ENCODE results near the gene GPER1. TPM values are rescaled to one million over a fixed set of nuclear protein-coding genes. Genes with fewer than 3 reads are reported as not detected.

The GPER1 gene
- total RNA-seq, 1 experiment from 2014 or later: 2.9 TPM

DNA sequence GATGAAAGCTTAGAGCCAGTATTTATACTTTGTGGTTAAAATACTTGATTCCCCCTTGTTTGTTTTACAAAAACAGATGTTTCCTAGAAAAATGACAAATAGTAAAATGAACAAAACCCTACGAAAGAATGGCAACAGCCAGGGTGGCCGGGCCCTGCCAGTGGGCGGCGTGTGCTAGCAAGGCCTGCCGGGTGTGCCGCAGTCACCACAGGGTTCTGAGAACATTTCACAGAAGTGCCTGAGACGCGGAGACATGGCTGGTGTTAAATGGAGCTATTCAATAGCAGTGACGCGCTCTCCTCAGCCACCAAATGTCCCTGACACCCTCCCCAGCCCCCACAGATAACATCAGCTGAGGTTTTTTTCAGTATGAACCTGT lies 29.1 kb upstream of the GPER1 start:
- ATAC-seq (no peak), DNase-seq (ENCODE audit: low read depth, low spot score) (no peak)
- ChIA-PET POLR2A (interaction anchor here (0.5 kb wide), 1 partner anchor 1101 kb away, joined by 12 read pairs; no protein-coding TSS in a partner anchor), CTCF (interaction anchor here (0.5 to 1.1 kb wide), 2 partner anchors 15 to 112 kb away, joined by 3 to 4 read pairs; partner anchors contain the start of gene GPR146)
- H3K9me3 ChIP-seq (ENCODE audit: control insufficient read depth, insufficient read depth, low read depth, low read length): no peaks in the 10 kb centered on the region
- intact Hi-C loops (cut with micrococcal nuclease; ENCODE audit: unreplicated experiment): no loop called here
- H3K27me3 ChIP-seq (ENCODE audit: control insufficient read depth, insufficient read depth, low read length): no peaks in the 10 kb centered on the region
- no peak overlapping the region for H3K4me3 ChIP-seq (ENCODE audit: low read depth in 2 of 2, low read length in 2 of 2)
- no peaks in the 10 kb centered on the region for H3K36me3 ChIP-seq (ENCODE audit: control insufficient read depth, insufficient read depth, low read length)
- peaks cover 7% of the 10 kb centered on the region; the same call in 1 of the 2 replicates for H3K4me1 ChIP-seq (ENCODE audit: control insufficient read depth, insufficient read depth, low read length)
- BruUV-seq (replicated peaks): no TSS peak
- H3K27ac ChIP-seq (ENCODE audit: low read length): no peak overlapping the region
- in situ Hi-C loops (cut with HindIII; ENCODE audit: low pct_unique_long_range_greater_than_20kb, low sequenced_read_pairs): no loop called here
- TF ChIP-seq, protein P1, sequence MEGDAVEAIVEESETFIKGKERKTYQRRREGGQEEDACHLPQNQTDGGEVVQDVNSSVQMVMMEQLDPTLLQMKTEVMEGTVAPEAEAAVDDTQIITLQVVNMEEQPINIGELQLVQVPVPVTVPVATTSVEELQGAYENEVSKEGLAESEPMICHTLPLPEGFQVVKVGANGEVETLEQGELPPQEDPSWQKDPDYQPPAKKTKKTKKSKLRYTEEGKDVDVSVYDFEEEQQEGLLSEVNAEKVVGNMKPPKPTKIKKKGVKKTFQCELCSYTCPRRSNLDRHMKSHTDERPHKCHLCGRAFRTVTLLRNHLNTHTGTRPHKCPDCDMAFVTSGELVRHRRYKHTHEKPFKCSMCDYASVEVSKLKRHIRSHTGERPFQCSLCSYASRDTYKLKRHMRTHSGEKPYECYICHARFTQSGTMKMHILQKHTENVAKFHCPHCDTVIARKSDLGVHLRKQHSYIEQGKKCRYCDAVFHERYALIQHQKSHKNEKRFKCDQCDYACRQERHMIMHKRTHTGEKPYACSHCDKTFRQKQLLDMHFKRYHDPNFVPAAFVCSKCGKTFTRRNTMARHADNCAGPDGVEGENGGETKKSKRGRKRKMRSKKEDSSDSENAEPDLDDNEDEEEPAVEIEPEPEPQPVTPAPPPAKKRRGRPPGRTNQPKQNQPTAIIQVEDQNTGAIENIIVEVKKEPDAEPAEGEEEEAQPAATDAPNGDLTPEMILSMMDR (IDR thresholded peaks at IDR 0.05): no peak

DNA sequence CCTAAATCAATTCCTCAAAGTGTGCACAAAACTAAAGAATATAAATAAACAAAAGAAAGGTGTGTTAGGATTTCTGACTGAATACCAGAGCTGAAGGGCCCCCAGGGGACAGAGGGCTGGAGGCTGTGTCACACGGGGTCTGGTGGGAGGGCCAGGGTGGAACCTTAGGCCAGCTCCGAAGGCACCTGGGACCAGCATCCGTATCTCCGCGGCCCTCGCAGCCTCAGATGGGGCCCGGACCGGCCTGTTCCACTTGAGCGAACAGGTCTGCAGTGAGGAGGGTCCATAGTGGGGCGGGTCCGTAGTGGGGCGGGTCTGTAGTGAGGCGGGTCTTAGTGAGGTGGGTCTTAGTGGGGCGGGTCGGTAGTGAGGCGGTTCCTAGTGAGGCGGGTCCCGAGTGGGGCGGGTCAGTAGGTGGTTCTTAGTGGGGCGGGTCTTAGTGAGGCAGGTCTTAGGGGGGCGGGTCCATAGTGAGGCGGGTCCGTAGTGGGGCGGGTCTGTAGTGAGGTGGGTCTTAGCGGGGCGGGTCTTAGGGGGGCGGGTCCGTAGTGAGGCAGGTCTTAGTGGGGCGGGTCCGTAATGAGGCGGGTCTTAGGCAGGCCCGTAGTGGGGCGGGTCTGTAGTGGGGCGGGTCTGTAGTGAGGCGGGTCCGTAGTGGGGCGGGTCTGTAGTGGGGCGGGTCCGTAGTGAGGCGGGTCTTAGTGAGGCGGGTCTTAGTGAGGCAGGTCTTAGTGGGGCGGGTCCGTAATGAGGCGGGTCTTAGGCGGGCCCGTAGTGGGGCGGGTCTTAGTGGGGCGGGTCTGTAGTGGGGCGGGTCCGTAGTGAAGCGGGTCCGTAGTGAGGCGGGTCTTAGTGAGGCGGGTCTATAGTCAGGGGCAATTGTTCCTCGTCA lies 28.5 kb upstream of the GPER1 start:
- DNase-seq (ENCODE audit: low read depth, low spot score) (no peak), ATAC-seq (peak; percentile 77)
- intact Hi-C loops (cut with micrococcal nuclease; ENCODE audit: unreplicated experiment) (no loop called here), in situ Hi-C loops (cut with HindIII; ENCODE audit: low pct_unique_long_range_greater_than_20kb, low sequenced_read_pairs) (no loop called here)
- no peak overlapping the region for H3K27ac ChIP-seq (ENCODE audit: low read length)
- TF ChIP-seq TCF7L2 (IDR thresholded peaks at IDR 0.05; ENCODE audit: low read depth, low read length) (no peak), SIN3A (IDR thresholded peaks at IDR 0.05; ENCODE audit: borderline replicate concordance, insufficient read depth, low read depth, low read length) (no peak), POLR2AphosphoS5 (IDR thresholded peaks at IDR 0.05; ENCODE audit: low read depth, low read length) (no peak)
- TF ChIP-seq, protein P1 (IDR thresholded peaks at IDR 0.05): no peak
- TF ChIP-seq, protein P2, sequence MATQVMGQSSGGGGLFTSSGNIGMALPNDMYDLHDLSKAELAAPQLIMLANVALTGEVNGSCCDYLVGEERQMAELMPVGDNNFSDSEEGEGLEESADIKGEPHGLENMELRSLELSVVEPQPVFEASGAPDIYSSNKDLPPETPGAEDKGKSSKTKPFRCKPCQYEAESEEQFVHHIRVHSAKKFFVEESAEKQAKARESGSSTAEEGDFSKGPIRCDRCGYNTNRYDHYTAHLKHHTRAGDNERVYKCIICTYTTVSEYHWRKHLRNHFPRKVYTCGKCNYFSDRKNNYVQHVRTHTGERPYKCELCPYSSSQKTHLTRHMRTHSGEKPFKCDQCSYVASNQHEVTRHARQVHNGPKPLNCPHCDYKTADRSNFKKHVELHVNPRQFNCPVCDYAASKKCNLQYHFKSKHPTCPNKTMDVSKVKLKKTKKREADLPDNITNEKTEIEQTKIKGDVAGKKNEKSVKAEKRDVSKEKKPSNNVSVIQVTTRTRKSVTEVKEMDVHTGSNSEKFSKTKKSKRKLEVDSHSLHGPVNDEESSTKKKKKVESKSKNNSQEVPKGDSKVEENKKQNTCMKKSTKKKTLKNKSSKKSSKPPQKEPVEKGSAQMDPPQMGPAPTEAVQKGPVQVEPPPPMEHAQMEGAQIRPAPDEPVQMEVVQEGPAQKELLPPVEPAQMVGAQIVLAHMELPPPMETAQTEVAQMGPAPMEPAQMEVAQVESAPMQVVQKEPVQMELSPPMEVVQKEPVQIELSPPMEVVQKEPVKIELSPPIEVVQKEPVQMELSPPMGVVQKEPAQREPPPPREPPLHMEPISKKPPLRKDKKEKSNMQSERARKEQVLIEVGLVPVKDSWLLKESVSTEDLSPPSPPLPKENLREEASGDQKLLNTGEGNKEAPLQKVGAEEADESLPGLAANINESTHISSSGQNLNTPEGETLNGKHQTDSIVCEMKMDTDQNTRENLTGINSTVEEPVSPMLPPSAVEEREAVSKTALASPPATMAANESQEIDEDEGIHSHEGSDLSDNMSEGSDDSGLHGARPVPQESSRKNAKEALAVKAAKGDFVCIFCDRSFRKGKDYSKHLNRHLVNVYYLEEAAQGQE (IDR thresholded peaks at IDR 0.05; ENCODE audit: insufficient read depth in 1 of 2, low read depth in 2 of 2, low read length in 1 of 2): no peak
- H3K4me3 ChIP-seq (ENCODE audit: low read depth in 2 of 2, low read length in 2 of 2): peak overlapping the region in 1 of 2 experiments; percentile 36; a peak in 2 of 4 replicates
- H3K27me3 ChIP-seq (ENCODE audit: control insufficient read depth, insufficient read depth, low read length): no peaks in the 10 kb centered on the region
- no peaks in the 10 kb centered on the region for H3K9me3 ChIP-seq (ENCODE audit: control insufficient read depth, insufficient read depth, low read depth, low read length)
- ChIA-PET POLR2A (no interaction called here), CTCF (no interaction called here)
- no peaks in the 10 kb centered on the region for H3K36me3 ChIP-seq (ENCODE audit: control insufficient read depth, insufficient read depth, low read length)
- BruUV-seq (replicated peaks): no TSS peak
- peaks cover 7% of the 10 kb centered on the region; the same call in 1 of the 2 replicates for H3K4me1 ChIP-seq (ENCODE audit: control insufficient read depth, insufficient read depth, low read length)

Measured in Panc1 (cell line).